SK-N-MC (cell line): Measurements from ENCODE around the gene CSH2.

Experiments
- EZH2 ChIP-seq: fragments of 200-600 bp; sonication (generic); IDR thresholded peaks from one replicate; pipeline ENCODE4 v1.6.1; 2017; ENCODE audit warnings: antibody characterized with exemption
- POLR2AphosphoS5 ChIP-seq: IDR thresholded peaks from 2 replicates; pipeline ENCODE4 v1.6.1; 2012; ENCODE audit warnings: mild to moderate bottlenecking, low read depth, low read length, borderline replicate concordance

DNA sequence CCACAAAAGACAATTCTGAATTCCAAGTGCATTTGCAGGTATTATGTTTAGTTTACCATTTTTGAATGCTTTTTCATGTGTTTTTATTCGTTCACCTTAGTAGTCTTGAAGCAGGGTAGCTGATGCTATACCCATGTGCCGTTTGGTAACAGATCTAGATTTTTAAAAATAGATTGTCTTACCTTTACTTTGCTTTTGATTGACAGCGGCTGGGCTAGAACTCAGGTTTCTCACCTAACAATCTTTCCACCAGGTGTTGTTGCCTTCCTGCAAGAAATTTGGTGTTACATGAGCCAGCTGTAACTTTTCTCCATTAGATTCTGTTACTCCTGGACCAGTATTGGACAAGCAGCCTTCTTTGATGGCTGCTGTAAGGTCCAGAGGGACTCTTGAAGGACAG is 44.5 kb downstream of the CSH2 start:
- TF ChIP-seq POLR2AphosphoS5 = no peak
- no peak for TF ChIP-seq EZH2
